Coronary artery (tissue), 2 donors: ENCODE measurements around the gene TTI1.
A peak's percentile ranks its signal among the peaks of the same experiment; 100 is the strongest.

ENCODE experiments used
- DNase-seq: peaks from one replicate; pipeline ENCODE4 v3.0.0-alpha.2; 2017; ENCODE audit warnings: low spot score
- H3K27ac ChIP-seq, 2 donors: fragments of 200-600 bp; sonication (generic); one replicate each; pipeline ENCODE4 v1.5.1; 2016 to 2019
- H3K4me3 ChIP-seq: fragments of 200-600 bp; sonication (generic); 2 replicates; pipeline ENCODE4 v1.5.1; 2016; ENCODE audit warnings: mild to moderate bottlenecking, moderate library complexity
- CTCF ChIP-seq: fragments of 200-600 bp; sonication (generic); IDR thresholded peaks from one replicate; pipeline ENCODE4 v1.5.1; 2019; ENCODE audit warnings: antibody characterized with exemption

Gene TTI1

GRCh38 chr20:38043512-38044300 lies 10.4 kb upstream of the TTI1 start:
- TF ChIP-seq CTCF: no peak
- no peak for DNase-seq
- H3K4me3 ChIP-seq: no peak overlapping the region
- H3K27ac ChIP-seq: no peak overlapping the region

GRCh38 chr20:38040276-38040675 lies 7.0 kb upstream of the TTI1 start:
- Histone ChIP-seq H3K4me3 (no peak overlapping the region), H3K27ac (no peak overlapping the region)
- no peak for DNase-seq
- no peak for TF ChIP-seq CTCF

- no peak for TF ChIP-seq CTCF
- Histone ChIP-seq H3K27ac (no peak overlapping the region), H3K4me3 (peak overlapping the region; percentile 13)
- DNase-seq: no peak
Observed at GRCh38 chr20:38036366-38036765, 3.1 kb upstream of the TTI1 start.

- H3K4me3 ChIP-seq: peak overlapping the region; percentile 93
- DNase-seq: no peak
- no peak overlapping the region for H3K27ac ChIP-seq
- TF ChIP-seq CTCF: no peak
Observed at GRCh38 chr20:38034961-38035360, 1.7 kb upstream of the TTI1 start.

- TF ChIP-seq CTCF: no peak
- no peak for DNase-seq
- H3K4me3 ChIP-seq: peak overlapping the region; percentile 93
- peak overlapping the region; percentile 90 to 99 for H3K27ac ChIP-seq
Observed at GRCh38 chr20:38034108-38034649, 923 bp upstream of the TTI1 start.

- DNase-seq: no peak
- Histone ChIP-seq H3K27ac (peak overlapping the region; percentile 90 to 99), H3K4me3 (peak overlapping the region; percentile 93)
- no peak for TF ChIP-seq CTCF
Observed at GRCh38 chr20:38032585-38033329, 499 bp downstream of the TTI1 start.
